NCI-H1048 (cell line): ENCODE results near the gene CTTNBP2NL.
"Not testable (repeated sequence)": the region's sequence is repeated elsewhere in the genome, so short reads cannot be mapped to it uniquely, and the experiment has no call there.

Source experiments
- DNase-seq: peaks from one replicate; lab custom pipeline; 2025; lab: John Stamatoyannopoulos, UW

Gene CTTNBP2NL

GRCh38 chr1:112386731-112387346 lies 9.2 kb upstream of the CTTNBP2NL start:
- no peak for DNase-seq

DNA sequence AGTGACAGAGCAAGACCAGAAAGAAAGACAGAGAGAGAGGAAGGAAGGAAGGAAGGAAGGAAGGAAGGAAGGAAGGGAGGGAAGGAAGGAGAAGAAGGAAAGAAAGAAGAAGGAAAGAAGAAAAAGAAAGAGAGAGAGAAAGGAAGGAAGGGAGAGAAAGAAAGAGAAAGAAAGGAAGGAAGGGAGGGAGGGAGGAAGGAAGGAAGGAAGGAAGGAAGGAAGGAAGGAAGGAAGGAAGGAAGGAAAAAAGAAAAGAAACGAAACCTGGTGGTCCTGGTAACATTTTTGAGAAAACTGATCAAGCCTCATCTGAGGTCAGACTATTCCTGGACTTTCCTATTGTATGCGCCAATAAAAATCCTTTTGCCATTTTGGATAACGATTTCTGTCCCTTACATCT lies 8.2 kb upstream of the CTTNBP2NL start:
- DNase-seq, result no peak

DNA sequence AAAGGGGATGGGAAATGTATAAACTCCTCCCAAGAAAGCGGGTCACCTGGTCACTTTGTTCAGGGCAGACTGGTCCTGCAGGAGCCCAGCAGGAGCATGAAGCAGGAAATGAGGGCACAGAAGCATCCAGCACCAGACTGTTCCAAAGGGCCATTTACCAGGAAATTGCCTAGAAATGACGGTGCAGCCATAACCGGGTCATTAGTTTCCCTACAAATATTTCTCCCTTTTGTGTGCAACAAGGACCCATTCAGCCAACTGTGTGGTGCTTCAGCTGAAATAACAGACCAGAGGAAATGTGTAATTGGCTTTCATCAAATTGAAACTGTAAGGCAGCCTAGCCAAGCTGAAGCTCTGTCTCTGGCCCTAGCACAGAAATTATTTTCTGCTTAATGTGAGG lies 7.6 kb upstream of the CTTNBP2NL start:
- no peak for DNase-seq

DNA sequence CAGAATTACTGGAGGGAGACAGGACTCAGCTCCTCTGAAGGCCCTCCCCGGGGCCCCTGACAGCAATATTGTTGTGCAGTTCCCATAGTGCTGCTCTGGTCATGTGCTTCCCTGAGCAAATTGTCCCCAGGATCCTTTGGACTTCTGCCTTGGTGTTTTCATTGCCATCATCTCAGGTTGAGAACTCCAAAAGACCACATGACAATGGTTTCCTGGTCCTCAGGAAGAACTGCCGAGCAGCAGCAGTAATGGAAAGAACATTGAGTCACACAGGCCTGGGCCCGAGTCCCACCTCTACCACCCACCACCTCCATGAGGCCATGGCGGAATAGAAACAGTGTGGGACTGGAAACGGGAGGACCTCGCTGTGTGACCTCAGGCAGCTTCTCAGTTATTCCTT lies 6.3 kb upstream of the CTTNBP2NL start:
- DNase-seq, result no peak

DNA sequence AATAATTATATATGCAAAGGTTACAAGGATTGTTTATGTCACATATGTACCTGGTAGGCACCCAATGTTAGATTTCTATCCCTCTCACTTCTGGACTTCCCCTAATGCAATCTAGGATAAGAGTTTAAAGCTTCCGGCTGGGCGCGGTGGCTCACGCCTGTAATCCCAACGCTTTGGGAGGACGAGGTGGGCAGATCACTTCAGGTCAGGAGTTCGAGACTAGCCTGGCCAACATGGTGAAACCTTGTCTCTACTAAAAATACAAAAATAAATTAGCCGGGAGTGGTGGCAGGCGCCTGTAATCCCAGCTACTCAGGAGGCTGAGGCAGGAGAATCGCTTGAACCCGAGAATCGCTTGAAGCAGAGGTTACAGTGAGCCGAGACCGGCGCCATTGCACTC lies 5.7 kb upstream of the CTTNBP2NL start:
- DNase-seq, result not testable (repeated sequence)

- DNase-seq, result peak; percentile 56
Observed at GRCh38 chr1:112390775-112391602, 5.0 kb upstream of the CTTNBP2NL start.

DNA sequence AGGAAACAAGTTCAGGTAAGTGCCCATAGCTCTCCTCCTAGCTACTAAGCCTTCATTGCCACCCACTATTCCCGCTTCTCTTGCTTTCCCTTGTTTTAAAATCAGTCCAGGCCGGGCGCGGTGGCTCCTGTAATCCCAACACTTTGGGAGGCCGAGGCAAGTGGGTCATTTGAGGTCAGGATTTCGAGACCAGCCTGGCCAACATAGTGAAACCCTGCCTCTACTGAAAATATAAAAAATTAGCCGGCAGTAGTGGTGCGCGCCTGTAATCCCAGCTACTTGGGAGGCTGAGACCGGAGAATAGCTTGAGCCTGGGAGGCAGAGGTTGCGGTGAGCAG lies 4.4 kb upstream of the CTTNBP2NL start:
- DNase-seq, result no peak

GRCh38 chr1:112393631-112393974 lies 2.4 kb upstream of the CTTNBP2NL start:
- no peak for DNase-seq

DNA sequence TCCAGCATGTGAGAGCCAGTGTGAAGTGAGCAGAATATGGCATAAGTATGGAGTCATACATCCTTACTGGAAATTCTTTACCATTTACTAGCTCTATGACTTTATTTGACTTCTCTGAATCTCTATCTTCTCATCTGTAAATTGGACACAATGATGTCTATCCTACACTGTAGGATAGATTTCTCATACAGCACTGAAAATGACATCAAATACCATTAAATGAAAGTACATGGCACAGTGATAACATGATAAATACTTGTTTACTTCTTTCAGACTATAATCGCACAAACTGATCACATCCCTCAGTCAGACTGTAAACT lies 1.3 kb upstream of the CTTNBP2NL start:
- no peak for DNase-seq

DNA sequence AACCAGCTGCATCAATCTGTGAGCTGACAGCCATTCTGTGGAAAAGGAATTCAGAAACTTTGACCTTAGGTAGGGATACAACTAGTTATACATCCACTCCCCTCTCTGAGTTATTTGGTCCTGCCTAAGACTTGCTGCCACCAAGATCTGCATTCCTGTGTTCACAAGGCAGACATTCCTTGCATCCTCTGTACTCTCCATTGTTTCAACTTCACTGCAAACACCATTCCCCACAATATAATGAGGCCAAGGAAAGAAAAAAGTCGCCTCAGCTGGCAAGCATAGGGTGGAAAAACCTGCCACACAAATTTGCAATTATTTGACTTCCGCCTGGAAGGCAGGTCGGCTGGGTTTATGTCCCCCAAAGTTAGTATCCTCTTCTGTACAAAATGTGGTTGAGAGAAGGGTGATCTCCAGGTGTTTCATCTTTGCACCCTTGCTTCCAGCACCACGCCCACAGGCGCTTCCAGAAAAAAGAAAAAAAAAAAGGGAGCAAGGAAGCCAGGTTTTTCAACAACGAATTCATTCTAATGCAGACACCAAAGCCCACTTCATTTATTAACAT lies 676 bp upstream of the CTTNBP2NL start:
- no peak for DNase-seq

- DNase-seq, result no peak
Observed at GRCh38 chr1:112396653-112397471, 848 bp downstream of the CTTNBP2NL start.

DNA sequence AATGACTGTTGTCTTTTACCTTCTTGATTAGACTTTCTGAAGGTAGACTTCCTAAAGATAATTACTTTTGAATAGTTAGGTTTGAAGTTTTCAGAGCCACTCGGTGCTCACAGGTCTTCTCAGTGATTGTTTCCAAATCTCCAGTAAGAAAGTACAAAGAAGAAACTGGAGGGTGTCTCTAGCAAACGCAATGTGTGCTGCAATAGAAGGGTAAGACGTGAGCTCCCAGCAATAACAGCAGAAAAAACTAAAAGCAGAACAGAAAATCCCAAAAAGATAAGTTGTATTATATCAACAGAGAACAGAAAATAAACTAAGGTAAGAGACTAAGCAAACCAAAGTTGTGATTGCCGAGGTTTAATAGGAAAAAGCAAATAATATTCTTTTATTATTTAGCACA lies 1.8 kb downstream of the CTTNBP2NL start:
- DNase-seq, result no peak

DNA sequence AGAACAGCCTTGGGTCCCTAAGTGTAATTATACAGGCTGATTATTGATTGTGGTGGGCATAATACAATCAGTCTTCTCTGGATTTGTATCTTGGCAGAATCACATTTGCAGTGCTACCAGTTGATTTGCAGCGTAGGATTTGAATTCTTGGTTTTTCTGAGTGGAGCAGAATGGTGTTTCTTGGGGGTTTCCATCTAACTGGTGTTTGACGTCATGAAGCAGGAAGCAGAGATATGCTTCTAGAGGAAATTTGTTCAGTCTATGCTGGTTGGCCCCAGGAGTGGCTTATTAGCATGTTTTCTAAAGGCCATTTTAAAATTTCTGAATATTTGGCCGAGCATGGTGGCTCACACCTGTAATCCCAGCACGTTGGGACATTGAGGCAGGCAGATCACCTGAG lies 3.4 kb downstream of the CTTNBP2NL start:
- no peak for DNase-seq

GRCh38 chr1:112400706-112401105 lies 4.7 kb downstream of the CTTNBP2NL start:
- not testable (repeated sequence) for DNase-seq

DNA sequence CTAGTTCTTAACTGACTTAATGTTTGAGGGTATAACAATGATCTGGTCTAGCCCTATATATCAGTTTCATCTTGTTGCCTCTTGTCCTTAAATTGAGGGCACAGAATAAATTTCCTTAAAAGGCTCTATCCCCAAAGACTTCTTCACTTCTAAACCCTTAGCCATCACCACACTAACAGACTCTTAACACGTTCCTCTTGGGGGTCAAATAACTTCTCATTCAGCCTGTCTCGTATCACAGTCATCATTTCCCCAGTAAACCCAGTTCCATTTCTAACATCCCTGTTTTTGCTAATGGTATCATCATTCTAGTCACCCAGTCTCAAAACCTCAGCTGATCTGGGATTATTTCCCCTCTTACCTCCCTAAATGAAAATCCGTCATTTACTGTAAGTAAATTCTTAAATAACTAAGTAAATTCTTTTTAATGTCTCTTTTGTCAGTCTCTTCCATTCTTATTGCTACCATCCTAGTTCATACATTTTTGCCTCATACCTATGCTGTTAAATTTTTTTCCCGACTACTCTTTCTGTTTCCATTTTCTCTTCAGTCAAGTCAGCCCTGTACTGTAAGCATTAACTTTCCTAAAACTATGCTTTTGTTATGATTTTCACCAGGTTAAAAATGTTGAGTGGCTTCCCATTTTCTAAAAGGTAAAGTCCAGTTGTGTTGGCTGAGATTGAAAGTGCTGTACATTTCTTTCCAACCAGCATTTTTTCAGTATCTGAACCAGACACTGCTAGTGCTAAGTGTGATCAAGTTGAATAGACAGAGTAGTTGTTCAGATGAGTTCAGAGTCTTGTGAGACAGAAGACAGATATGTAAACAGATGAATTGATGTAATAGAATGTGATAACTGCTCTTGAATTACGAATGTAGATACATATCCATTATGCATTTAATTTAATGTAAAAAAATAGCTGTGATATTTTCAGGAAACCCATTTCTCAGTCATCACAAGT lies 6.9 kb downstream of the CTTNBP2NL start:
- no peak for DNase-seq

GRCh38 chr1:112406771-112407170 lies 10.8 kb downstream of the CTTNBP2NL start:
- DNase-seq, result no peak

DNA sequence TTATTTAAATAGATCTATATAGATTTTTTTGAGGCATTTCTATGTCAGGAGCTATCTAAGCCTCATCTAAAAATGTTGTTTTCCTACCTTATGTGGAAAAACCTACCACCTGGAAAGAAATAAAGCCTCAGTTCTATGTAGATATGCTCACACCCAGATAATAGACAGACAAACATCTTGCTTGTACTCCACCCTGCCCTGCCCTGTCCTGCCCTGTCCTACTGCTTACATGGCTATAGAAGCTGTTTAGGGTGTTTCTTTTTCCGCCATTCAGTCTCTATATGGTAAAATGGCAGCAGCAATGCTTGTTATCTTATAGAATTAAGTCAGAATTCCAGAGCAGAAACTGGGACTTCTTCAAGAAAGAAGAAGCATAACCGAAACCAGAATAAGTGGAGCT lies 13.4 kb downstream of the CTTNBP2NL start:
- no peak for DNase-seq

GRCh38 chr1:112410673-112411072 lies 14.7 kb downstream of the CTTNBP2NL start:
- no peak for DNase-seq

- DNase-seq, result no peak
Observed at GRCh38 chr1:112417271-112417670, 21.3 kb downstream of the CTTNBP2NL start.

DNA sequence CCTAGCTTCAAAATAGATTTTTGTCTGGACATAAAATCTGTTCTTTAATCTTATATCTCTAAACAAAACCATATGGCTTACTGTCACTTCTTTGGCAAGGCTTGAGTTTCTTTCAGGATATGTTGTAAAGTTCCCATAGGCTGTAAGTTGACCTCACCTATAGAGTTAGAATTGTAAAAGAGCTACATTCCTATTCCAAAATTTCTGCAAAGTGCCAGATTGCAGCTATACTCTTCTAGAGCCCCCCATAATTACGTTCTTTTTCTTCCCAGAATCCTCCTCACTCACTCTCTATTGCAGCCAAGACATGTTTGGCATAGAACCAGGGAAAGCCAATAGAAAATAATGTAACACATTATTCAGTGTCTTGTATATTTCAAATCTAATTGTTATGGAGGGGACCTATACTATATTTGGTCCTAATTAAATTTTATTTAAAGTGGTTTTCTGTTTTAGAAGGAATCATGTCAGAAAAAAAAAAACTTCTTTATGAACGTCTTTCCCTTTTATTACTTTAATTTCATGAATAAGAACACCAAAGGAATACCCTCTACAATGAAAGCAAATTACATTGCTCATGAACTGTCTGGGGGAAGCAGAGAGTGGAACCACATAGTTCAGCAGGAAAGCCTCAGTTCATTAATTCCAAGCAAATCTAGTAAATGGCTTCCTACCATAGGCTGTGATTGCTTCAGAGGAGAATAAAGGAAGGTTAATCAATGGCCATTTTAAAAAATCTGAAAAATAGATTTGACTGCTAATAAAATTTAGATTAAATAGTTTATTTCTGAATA lies 22.3 kb downstream of the CTTNBP2NL start:
- DNase-seq, result no peak

DNA sequence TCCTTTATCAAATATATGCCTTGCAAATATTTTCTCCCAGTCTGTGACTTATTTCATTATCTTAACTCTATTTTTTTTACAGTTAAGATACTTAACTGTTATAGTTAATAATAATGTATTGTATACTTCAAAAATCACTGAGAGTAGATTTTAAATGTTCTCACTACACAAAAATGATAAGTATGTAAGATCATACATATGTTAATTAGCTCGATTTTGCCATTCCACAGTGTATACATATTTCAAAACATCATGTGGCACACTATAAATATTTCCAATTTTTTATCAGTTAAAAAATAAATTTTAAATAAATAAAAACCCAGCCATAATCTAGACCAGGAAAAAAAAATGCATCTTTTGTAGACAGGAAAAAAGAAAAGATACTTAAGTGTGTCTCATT lies 27.2 kb downstream of the CTTNBP2NL start:
- no peak for DNase-seq
